Neural progenitor cell (in vitro differentiated cells): Measurements from ENCODE around the gene ASAP2. TPM values are rescaled to one million over a fixed set of nuclear protein-coding genes. Genes with fewer than 3 reads are reported as not detected.

Experiments used
- DNase-seq: peaks from one replicate; pipeline ENCODE4 v3.0.0-alpha.2; 2016; ENCODE audit warnings: low spot score
- H2AFZ ChIP-seq: fragments of 200-600 bp; sonication (generic); replicated peaks from 2 replicates; pipeline ENCODE4 v1.6.1; 2016; ENCODE audit warnings: antibody characterized with exemption
- H3F3A ChIP-seq: fragments of 200-600 bp; sonication (generic); 2 replicates; pipeline ENCODE4 v1.6.1; 2016; ENCODE audit warnings: antibody characterized with exemption, low read depth
- H3K27ac ChIP-seq: fragments of 200-600 bp; sonication (generic); 2 replicates; pipeline ENCODE4 v1.5.1; 2016; ENCODE audit warnings: mild to moderate bottlenecking
- H3K27me3 ChIP-seq: fragments of 200-600 bp; sonication (generic); 2 replicates; pipeline ENCODE4 v1.6.1; 2016; ENCODE audit warnings: mild to moderate bottlenecking, moderate library complexity
- H3K36me3 ChIP-seq: fragments of 200-600 bp; sonication (generic); 2 replicates; pipeline ENCODE4 v1.5.1; 2016
- H3K4me1 ChIP-seq: fragments of 200-600 bp; sonication (generic); 2 replicates; pipeline ENCODE4 v1.6.1; 2016; ENCODE audit warnings: mixed run types
- H3K4me2 ChIP-seq: fragments of 200-600 bp; sonication (generic); 2 replicates; pipeline ENCODE4 v1.6.1; 2016
- H3K4me3 ChIP-seq: fragments of 200-600 bp; sonication (generic); 2 replicates; pipeline ENCODE4 v1.5.1; 2016
- H3K79me2 ChIP-seq: fragments of 200-600 bp; sonication (generic); 2 replicates; pipeline ENCODE4 v1.6.1; 2016; ENCODE audit warnings: low read depth
- H3K9ac ChIP-seq: fragments of 200-600 bp; sonication (generic); 2 replicates; pipeline ENCODE4 v1.6.1; 2016
- H3K9me3 ChIP-seq: fragments of 200-600 bp; sonication (generic); 2 replicates; pipeline ENCODE4 v1.5.1; 2016; ENCODE audit warnings: low read depth
- H4K20me1 ChIP-seq: fragments of 200-600 bp; sonication (generic); 2 replicates; pipeline ENCODE4 v1.6.1; 2016; ENCODE audit warnings: low read depth
- H3K27ac Mint-ChIP-seq: 3 replicates; pipeline ENCODE4 v1.8.0; 2021; ENCODE audit warnings: mixed read lengths
- H3K27me3 Mint-ChIP-seq: 2 replicates; pipeline ENCODE4 v1.8.0; 2022; ENCODE audit warnings: low read depth, mild to moderate bottlenecking, inconsistent platforms, moderate library complexity, mixed read lengths; ENCODE audit not compliant: insufficient read depth
- H3K36me3 Mint-ChIP-seq: 3 replicates; pipeline ENCODE4 v1.8.0; 2021; ENCODE audit warnings: mixed read lengths
- H3K4me1 Mint-ChIP-seq: 3 replicates; pipeline ENCODE4 v1.8.0; 2021; ENCODE audit warnings: mixed read lengths
- H3K4me3 Mint-ChIP-seq: 3 replicates; pipeline ENCODE4 v1.8.0; 2021; ENCODE audit warnings: mild to moderate bottlenecking, moderate library complexity, mixed read lengths
- H3K9me3 Mint-ChIP-seq: 3 replicates; pipeline ENCODE4 v1.8.0; 2020; ENCODE audit warnings: mixed read lengths
- CTCF ChIP-seq: fragments of 200-600 bp; sonication (generic); IDR thresholded peaks from 2 replicates; pipeline ENCODE4 v1.5.1; 2017; ENCODE audit warnings: antibody characterized with exemption, mild to moderate bottlenecking
- EZH2 ChIP-seq: fragments of 200-600 bp; sonication (generic); IDR thresholded peaks from 2 replicates; pipeline ENCODE4 v1.6.1; 2017; ENCODE audit warnings: antibody characterized with exemption, mild to moderate bottlenecking, moderate library complexity
- EZH2phosphoT487 ChIP-seq: fragments of 200-600 bp; sonication (generic); IDR thresholded peaks from 2 replicates; pipeline ENCODE4 v1.6.1; 2017; ENCODE audit warnings: antibody characterized with exemption
- total RNA-seq: library from RNA; depleted of rRNA; stranded (reverse); fragments of >200 nt; gene quantifications from 2 replicates; pipeline ENCODE4 v1.2.3, GENCODE V29; 2015; ENCODE audit warnings: low replicate concordance

Gene ASAP2
- total RNA-seq, 1 donor from 2014 or later: 31.7 TPM

GRCh38 chr2:9230051-9230802 lies 23.6 kb downstream of the ASAP2 start:
- Mint-ChIP-seq H3K4me3 (no peak overlapping the region), H3K36me3 (no peaks in the 10 kb centered on the region), H3K27ac (no peak overlapping the region), H3K9me3 (no peaks in the 10 kb centered on the region), H3K4me1 (peaks cover 89% of the 10 kb centered on the region), H3K27me3 (no peaks in the 10 kb centered on the region)
- H3K4me1 ChIP-seq: peaks cover 14% of the 10 kb centered on the region
- no peaks in the 10 kb centered on the region for H3K36me3 ChIP-seq
- H2AFZ ChIP-seq: no peak overlapping the region
- H3K4me3 ChIP-seq: no peak overlapping the region
- no peak overlapping the region for H3K27ac ChIP-seq
- no peak overlapping the region for H3K4me2 ChIP-seq
- no peak overlapping the region for H3K9ac ChIP-seq
- no peaks in the 10 kb centered on the region for H3K9me3 ChIP-seq
- DNase-seq: no peak
- H4K20me1 ChIP-seq: peaks cover 100% of the 10 kb centered on the region
- H3K79me2 ChIP-seq: peaks cover 88% of the 10 kb centered on the region
- TF ChIP-seq CTCF (no peak), EZH2 (no peak), EZH2phosphoT487 (no peak)
- no peaks in the 10 kb centered on the region for H3F3A ChIP-seq
- no peaks in the 10 kb centered on the region for H3K27me3 ChIP-seq

- H3K4me2 ChIP-seq: no peak overlapping the region
- peaks cover 89% of the 10 kb centered on the region for H3K4me1 Mint-ChIP-seq
Measured at GRCh38 chr2:9230881-9231280, 24.3 kb downstream of the ASAP2 start.

GRCh38 chr2:9231291-9232165 lies 24.9 kb downstream of the ASAP2 start:
- peaks cover 100% of the 10 kb centered on the region for H4K20me1 ChIP-seq
- Mint-ChIP-seq H3K36me3 (no peaks in the 10 kb centered on the region), H3K9me3 (no peaks in the 10 kb centered on the region), H3K4me3 (no peak overlapping the region), H3K4me1 (peaks cover 88% of the 10 kb centered on the region), H3K27ac (peak overlapping the region; percentile 19), H3K27me3 (no peaks in the 10 kb centered on the region)
- no peak overlapping the region for H3K4me3 ChIP-seq
- no peak for TF ChIP-seq EZH2phosphoT487
- no peaks in the 10 kb centered on the region for H3K9me3 ChIP-seq
- DNase-seq: no peak
- no peaks in the 10 kb centered on the region for H3K36me3 ChIP-seq
- H3K27ac ChIP-seq: no peak overlapping the region
- no peak overlapping the region for H3K4me2 ChIP-seq
- peaks cover 14% of the 10 kb centered on the region for H3K4me1 ChIP-seq
- H3K9ac ChIP-seq: no peak overlapping the region
- no peaks in the 10 kb centered on the region for H3K27me3 ChIP-seq
- no peaks in the 10 kb centered on the region for H3F3A ChIP-seq
- no peak overlapping the region for H2AFZ ChIP-seq
- H3K79me2 ChIP-seq: peaks cover 98% of the 10 kb centered on the region

More at GRCh38 chr2:9230881-9231280, 24.3 kb downstream of the ASAP2 start:
- H3K36me3 Mint-ChIP-seq: no peaks in the 10 kb centered on the region
- Histone ChIP-seq H3K27me3 (no peaks in the 10 kb centered on the region), H3K9ac (no peak overlapping the region), H4K20me1 (peaks cover 100% of the 10 kb centered on the region), H3K4me1 (peaks cover 14% of the 10 kb centered on the region), H3K27ac (no peak overlapping the region), H3F3A (no peaks in the 10 kb centered on the region), H3K4me3 (no peak overlapping the region), H3K36me3 (no peaks in the 10 kb centered on the region), H2AFZ (no peak overlapping the region), H3K79me2 (peaks cover 92% of the 10 kb centered on the region), H3K9me3 (no peaks in the 10 kb centered on the region)
- TF ChIP-seq CTCF: no peak
- TF ChIP-seq EZH2: no peak
- no peak for TF ChIP-seq EZH2phosphoT487
- no peak overlapping the region for H3K4me3 Mint-ChIP-seq
- no peak overlapping the region for H3K27ac Mint-ChIP-seq
- no peak for DNase-seq
- H3K9me3 Mint-ChIP-seq: no peaks in the 10 kb centered on the region
- H3K27me3 Mint-ChIP-seq: no peaks in the 10 kb centered on the region

GRCh38 chr2:9232166-9232479 lies 25.5 kb downstream of the ASAP2 start:
- no peak overlapping the region for H3K9ac ChIP-seq
- H3K4me1 Mint-ChIP-seq: peaks cover 87% of the 10 kb centered on the region
- H3K27ac Mint-ChIP-seq: peak overlapping the region; percentile 19

More at GRCh38 chr2:9232166-9232479, 25.5 kb downstream of the ASAP2 start:
- Histone ChIP-seq H3F3A (no peaks in the 10 kb centered on the region), H3K36me3 (no peaks in the 10 kb centered on the region), H3K27me3 (no peaks in the 10 kb centered on the region), H3K9me3 (no peaks in the 10 kb centered on the region), H3K27ac (no peak overlapping the region), H2AFZ (no peak overlapping the region), H3K4me1 (peaks cover 14% of the 10 kb centered on the region), H3K4me2 (no peak overlapping the region), H3K79me2 (peaks cover 98% of the 10 kb centered on the region), H4K20me1 (peaks cover 100% of the 10 kb centered on the region), H3K4me3 (no peak overlapping the region)
- Mint-ChIP-seq H3K4me3 (no peak overlapping the region), H3K27me3 (no peaks in the 10 kb centered on the region), H3K36me3 (no peaks in the 10 kb centered on the region), H3K9me3 (no peaks in the 10 kb centered on the region)
- no peak for DNase-seq
- TF ChIP-seq EZH2phosphoT487: no peak
- no peak for TF ChIP-seq CTCF
- TF ChIP-seq EZH2: no peak
